HepG2 (cell line): Measurements from ENCODE around the gene RPP14. TPM values are rescaled to one million over a fixed set of nuclear protein-coding genes. Genes with fewer than 3 reads are reported as not detected.

Source experiments
- FOXC1 ChIP-seq: sonication (generic); formaldehyde crosslinking; IDR thresholded peaks from 2 replicates; pipeline ENCODE4 v1.8.0; 2022; ENCODE audit warnings: mild to moderate bottlenecking, missing genetic modification reagents, borderline replicate concordance
- NR3C1 ChIP-seq: sonication (generic); formaldehyde crosslinking; IDR thresholded peaks from 2 replicates; pipeline ENCODE4 v1.4.0; 2020; ENCODE audit warnings: missing genetic modification reagents
- POLR2A ChIP-seq, 2 experiments: IDR thresholded peaks; 2 replicates each; pipeline ENCODE4 v1.6.1; 2011; ENCODE audit warnings: low read depth in 2 of 2, low read length in 2 of 2, mild to moderate bottlenecking in 1 of 2, moderate library complexity in 1 of 2; ENCODE audit not compliant: insufficient read depth in 1 of 2
- RBM22 ChIP-seq: fragments of 200-400 bp; formaldehyde crosslinking; optimal IDR thresholded peaks from 2 replicates; pipeline ENCODE3; 2017; ENCODE audit warnings: mild to moderate bottlenecking, low read length, moderate library complexity
- SALL2 ChIP-seq: sonication (generic); formaldehyde crosslinking; IDR thresholded peaks from 2 replicates; pipeline ENCODE4 v1.8.1; 2023; ENCODE audit warnings: mild to moderate bottlenecking, missing genetic modification reagents, inconsistent platforms
- TEAD2 ChIP-seq: sonication (generic); formaldehyde crosslinking; IDR thresholded peaks from 2 replicates; pipeline ENCODE4 v1.9.0; 2021; ENCODE audit warnings: missing genetic modification reagents
- ZNF318 ChIP-seq: sonication (generic); formaldehyde crosslinking; IDR thresholded peaks from 2 replicates; pipeline ENCODE4 v1.4.0; 2020; ENCODE audit warnings: mild to moderate bottlenecking, missing genetic modification reagents
- ZNF350 ChIP-seq: sonication (generic); formaldehyde crosslinking; IDR thresholded peaks from 2 replicates; pipeline ENCODE4 v1.4.0; 2020; ENCODE audit warnings: mild to moderate bottlenecking, low read depth, missing genetic modification reagents, borderline replicate concordance
- ZSCAN30 ChIP-seq: sonication (generic); formaldehyde crosslinking; IDR thresholded peaks from 2 replicates; pipeline ENCODE4 v1.5.0; 2020; ENCODE audit warnings: mild to moderate bottlenecking, missing genetic modification reagents
- polyA plus RNA-seq, 8 experiments: library from polyadenylated mRNA; depleted of rRNA in 3 of 8; stranded (reverse) in 7 of 8; unstranded in 1 of 8; fragments of >200 nt; fragmentation: Illumina TruSeq in 4 of 8; extraction: Trizol in 4 of 8; gene quantifications; 2 replicates each; pipeline versions ENCODE4 v1.2.1 to v1.2.3, GENCODE V29; 2011 to 2016; ENCODE audit warnings: low read depth in 4 of 8, missing spikeins in 1 of 8, mixed read lengths in 1 of 8; ENCODE audit not compliant: insufficient read depth in 1 of 8
- total RNA-seq, 5 experiments: library from RNA; depleted of rRNA; stranded (reverse); fragments of >200 nt; fragmentation: Illumina TruSeq; extraction: Trizol; gene quantifications; 2 replicates each; pipeline ENCODE4 v1.2.3, GENCODE V29; 2016; ENCODE audit warnings: low read depth in 1 of 5
- TF ChIP-seq, protein P1 (sequence below): sonication (generic); formaldehyde crosslinking; IDR thresholded peaks from 2 replicates; pipeline ENCODE4 v1.9.0; 2021; ENCODE audit warnings: mild to moderate bottlenecking, missing genetic modification reagents
- TF ChIP-seq, protein P2 (sequence below): sonication (generic); formaldehyde crosslinking; IDR thresholded peaks from 2 replicates; pipeline ENCODE4 v1.4.0; 2020; ENCODE audit warnings: missing genetic modification reagents, borderline replicate concordance

Gene RPP14
- total and polyA plus RNA-seq, 2 of the 13 experiments (the other 11 are each of a cell fraction or from before 2014, with no cell fraction given) = 15.4 to 16.2 TPM

GRCh38 chr3:58332575-58333188 is 26.6 kb downstream of the RPP14 start, which contains the start of gene PXK (continued):
- no peak for TF ChIP-seq ZSCAN30 (CRISPR knock-in tag)
- TF ChIP-seq FOXC1 (CRISPR knock-in tag) = no peak; the same call in 1 of the 2 replicates
- no peak for TF ChIP-seq ZNF350 (CRISPR knock-in tag)
- TF ChIP-seq TEAD2 = no peak
- no peak for TF ChIP-seq POLR2A (IDR thresholded peaks at IDR 0.05; ENCODE audit: insufficient read depth in 1 of 2, low read depth in 2 of 2, low read length in 2 of 2)
- TF ChIP-seq NR3C1 (CRISPR knock-in tag) = no peak
- no peak for TF ChIP-seq RBM22
- TF ChIP-seq SALL2 = peak; percentile 91
- TF ChIP-seq, protein P1, sequence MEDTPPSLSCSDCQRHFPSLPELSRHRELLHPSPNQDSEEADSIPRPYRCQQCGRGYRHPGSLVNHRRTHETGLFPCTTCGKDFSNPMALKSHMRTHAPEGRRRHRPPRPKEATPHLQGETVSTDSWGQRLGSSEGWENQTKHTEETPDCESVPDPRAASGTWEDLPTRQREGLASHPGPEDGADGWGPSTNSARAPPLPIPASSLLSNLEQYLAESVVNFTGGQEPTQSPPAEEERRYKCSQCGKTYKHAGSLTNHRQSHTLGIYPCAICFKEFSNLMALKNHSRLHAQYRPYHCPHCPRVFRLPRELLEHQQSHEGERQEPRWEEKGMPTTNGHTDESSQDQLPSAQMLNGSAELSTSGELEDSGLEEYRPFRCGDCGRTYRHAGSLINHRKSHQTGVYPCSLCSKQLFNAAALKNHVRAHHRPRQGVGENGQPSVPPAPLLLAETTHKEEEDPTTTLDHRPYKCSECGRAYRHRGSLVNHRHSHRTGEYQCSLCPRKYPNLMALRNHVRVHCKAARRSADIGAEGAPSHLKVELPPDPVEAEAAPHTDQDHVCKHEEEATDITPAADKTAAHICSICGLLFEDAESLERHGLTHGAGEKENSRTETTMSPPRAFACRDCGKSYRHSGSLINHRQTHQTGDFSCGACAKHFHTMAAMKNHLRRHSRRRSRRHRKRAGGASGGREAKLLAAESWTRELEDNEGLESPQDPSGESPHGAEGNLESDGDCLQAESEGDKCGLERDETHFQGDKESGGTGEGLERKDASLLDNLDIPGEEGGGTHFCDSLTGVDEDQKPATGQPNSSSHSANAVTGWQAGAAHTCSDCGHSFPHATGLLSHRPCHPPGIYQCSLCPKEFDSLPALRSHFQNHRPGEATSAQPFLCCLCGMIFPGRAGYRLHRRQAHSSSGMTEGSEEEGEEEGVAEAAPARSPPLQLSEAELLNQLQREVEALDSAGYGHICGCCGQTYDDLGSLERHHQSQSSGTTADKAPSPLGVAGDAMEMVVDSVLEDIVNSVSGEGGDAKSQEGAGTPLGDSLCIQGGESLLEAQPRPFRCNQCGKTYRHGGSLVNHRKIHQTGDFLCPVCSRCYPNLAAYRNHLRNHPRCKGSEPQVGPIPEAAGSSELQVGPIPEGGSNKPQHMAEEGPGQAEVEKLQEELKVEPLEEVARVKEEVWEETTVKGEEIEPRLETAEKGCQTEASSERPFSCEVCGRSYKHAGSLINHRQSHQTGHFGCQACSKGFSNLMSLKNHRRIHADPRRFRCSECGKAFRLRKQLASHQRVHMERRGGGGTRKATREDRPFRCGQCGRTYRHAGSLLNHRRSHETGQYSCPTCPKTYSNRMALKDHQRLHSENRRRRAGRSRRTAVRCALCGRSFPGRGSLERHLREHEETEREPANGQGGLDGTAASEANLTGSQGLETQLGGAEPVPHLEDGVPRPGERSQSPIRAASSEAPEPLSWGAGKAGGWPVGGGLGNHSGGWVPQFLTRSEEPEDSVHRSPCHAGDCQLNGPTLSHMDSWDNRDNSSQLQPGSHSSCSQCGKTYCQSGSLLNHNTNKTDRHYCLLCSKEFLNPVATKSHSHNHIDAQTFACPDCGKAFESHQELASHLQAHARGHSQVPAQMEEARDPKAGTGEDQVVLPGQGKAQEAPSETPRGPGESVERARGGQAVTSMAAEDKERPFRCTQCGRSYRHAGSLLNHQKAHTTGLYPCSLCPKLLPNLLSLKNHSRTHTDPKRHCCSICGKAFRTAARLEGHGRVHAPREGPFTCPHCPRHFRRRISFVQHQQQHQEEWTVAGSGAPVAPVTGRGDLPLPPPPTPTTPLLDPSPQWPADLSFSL (CRISPR knock-in tag) = no peak
- TF ChIP-seq, protein P2, sequence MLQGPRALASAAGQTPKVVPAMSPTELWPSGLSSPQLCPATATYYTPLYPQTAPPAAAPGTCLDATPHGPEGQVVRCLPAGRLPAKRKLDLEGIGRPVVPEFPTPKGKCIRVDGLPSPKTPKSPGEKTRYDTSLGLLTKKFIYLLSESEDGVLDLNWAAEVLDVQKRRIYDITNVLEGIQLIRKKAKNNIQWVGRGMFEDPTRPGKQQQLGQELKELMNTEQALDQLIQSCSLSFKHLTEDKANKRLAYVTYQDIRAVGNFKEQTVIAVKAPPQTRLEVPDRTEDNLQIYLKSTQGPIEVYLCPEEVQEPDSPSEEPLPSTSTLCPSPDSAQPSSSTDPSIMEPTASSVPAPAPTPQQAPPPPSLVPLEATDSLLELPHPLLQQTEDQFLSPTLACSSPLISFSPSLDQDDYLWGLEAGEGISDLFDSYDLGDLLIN (CRISPR knock-in tag) = no peak
- TF ChIP-seq ZNF318 = no peak
